Activated CD4-positive, alpha-beta T cell treated with anti-CD3 and anti-CD28 coated beads, Interleukin-2, amount 50 U/mL, for 16 hours (primary cell): ENCODE results near the gene MRGPRX4.
"Not testable (repeated sequence)": the region's sequence is repeated elsewhere in the genome, so short reads cannot be mapped to it uniquely, and the experiment has no call there.

Experiments used
- DNase-seq: peaks from one replicate; pipeline ENCODE4 v3.0.0-alpha.2; 2020

Gene MRGPRX4

GRCh38 chr11:18172666-18173065, at the start of gene MRGPRX4:
Gene MRGPRX4 (plus strand): TSS chr11:18172837. CDS start chr11:18173257, 420 bp downstream.
- DNase-seq, result no peak

GRCh38 chr11:18131115-18131514, 41.5 kb upstream of the MRGPRX4 start:
- DNase-seq, result not testable (repeated sequence)

DNA sequence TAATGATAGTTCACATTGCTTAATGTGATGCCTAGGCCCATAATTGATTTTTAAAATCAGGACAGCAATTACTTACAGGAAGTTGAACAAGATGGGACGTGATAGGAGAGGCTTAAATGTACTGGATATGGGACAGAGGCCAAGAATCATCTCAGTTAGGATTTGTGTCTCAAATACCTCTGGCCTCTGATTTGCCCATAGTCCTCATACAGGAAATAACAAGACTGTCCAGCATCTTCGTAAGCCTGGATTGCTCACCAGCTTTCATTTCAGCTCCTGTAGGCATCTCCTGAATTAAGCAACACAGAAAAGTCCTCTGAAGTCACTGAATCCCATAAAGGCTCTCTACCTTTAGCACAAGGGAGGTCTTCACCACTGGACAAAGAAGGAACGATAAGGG, 40.3 kb upstream of the MRGPRX4 start, which contains the start of gene MRGPRX3:
Gene MRGPRX3, plus strand, starts transcription at position 231 of the 400 bp plus-strand sequence. CDS start 4,632 bp downstream, outside the sequence.
- no peak for DNase-seq

DNA sequence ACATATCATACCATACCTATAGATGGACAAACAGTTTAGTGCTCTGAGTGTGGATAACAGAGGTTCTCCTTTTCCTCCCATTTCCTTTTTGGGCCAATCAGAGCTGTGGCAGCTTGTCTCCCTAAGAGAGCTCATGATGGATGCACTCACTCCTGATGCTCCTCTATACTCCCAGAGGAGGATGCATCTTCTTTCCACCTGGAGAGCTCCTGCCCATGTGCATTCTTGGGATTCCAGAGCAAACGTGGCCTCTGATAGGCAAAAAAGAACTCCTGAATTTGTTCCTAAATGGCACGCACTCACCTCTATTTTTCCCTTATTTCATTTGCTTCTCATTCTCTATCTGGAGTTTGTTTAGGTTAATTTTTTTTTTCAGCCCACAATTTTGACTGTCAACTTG, 37.3 kb upstream of the MRGPRX4 start:
- DNase-seq, result no peak

- DNase-seq, result no peak
Observed at GRCh38 chr11:18137186-18137800, 35.3 kb upstream of the MRGPRX4 start.

DNA sequence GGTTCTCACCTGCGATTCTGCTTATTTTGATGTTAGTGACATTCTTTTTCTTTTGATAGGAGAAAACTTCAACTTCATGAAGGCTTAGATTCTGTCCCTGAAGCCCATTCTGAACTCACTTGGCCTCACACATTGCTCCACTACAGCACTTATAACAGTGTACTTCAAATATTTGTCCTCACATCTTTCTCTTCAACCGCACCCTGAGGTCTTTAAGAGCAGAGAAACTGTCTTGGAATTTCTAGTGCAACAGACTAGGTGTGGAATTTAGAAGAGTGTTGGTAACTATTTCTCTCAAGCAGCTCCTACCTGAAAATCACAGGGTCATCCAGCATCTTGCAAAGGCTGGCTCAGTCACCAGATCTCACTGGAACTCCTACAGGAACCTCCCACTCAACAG, 32.5 kb upstream of the MRGPRX4 start:
- DNase-seq, result no peak

- DNase-seq, result no peak
Observed at GRCh38 chr11:18144243-18144642, 28.4 kb upstream of the MRGPRX4 start.

- no peak for DNase-seq
Observed at GRCh38 chr11:18145025-18145424, 27.6 kb upstream of the MRGPRX4 start.

DNA sequence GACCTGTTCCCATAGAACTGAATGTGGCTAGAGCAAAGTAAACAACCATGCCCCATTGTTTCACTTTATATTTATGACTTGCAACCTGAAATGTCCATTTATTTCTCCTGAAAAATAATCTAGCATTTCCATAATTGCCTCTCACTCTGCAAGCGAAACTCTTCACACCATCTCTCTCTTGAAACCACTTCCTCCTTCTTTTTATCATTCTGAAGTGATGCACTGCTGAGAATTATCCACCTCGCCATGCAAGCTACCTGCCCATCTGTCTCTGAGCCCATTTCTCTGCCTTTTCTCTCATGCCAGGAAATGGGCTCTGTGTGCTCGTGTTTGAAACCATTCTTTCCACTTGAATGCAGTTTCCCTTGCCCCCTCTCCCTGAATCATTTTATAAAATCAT, 26.8 kb upstream of the MRGPRX4 start:
- no peak for DNase-seq

GRCh38 chr11:18151581-18151980, 21.1 kb upstream of the MRGPRX4 start:
- no peak for DNase-seq

DNA sequence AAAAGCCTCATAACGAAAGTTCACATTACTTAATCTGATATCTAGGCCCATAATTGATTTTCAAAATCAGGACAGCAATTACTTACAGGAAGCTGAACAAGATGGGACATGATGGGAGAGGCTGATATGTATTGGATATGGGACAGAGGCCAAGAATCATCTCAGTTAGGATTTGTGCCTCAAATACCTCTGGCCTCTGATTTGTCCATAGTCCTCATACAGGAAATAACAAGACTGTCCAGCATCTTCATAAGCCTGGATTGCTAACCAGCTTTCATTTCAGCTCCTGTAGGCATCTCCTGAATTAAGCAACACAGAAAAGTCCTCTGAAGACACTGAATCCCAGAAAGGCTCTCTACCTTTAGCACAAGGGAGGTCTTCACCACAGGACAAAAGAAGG, 4.3 kb upstream of the MRGPRX4 start:
- no peak for DNase-seq

GRCh38 chr11:18171377-18172000, 1.1 kb upstream of the MRGPRX4 start:
- DNase-seq, result no peak

- DNase-seq, result no peak
Observed at GRCh38 chr11:18173225-18173866, 709 bp downstream of the MRGPRX4 start.

GRCh38 chr11:18188796-18189195, 16.2 kb downstream of the MRGPRX4 start:
- DNase-seq, result no peak

- not testable (repeated sequence) for DNase-seq
Observed at GRCh38 chr11:18189476-18190245, 17.0 kb downstream of the MRGPRX4 start.

- DNase-seq, result no peak
Observed at GRCh38 chr11:18191376-18191775, 18.7 kb downstream of the MRGPRX4 start.

GRCh38 chr11:18193010-18193409, 20.4 kb downstream of the MRGPRX4 start:
- no peak for DNase-seq

GRCh38 chr11:18196532-18196931, 23.9 kb downstream of the MRGPRX4 start:
- DNase-seq, result no peak

- not testable (repeated sequence) for DNase-seq
Observed at GRCh38 chr11:18197738-18198137, 25.1 kb downstream of the MRGPRX4 start.

DNA sequence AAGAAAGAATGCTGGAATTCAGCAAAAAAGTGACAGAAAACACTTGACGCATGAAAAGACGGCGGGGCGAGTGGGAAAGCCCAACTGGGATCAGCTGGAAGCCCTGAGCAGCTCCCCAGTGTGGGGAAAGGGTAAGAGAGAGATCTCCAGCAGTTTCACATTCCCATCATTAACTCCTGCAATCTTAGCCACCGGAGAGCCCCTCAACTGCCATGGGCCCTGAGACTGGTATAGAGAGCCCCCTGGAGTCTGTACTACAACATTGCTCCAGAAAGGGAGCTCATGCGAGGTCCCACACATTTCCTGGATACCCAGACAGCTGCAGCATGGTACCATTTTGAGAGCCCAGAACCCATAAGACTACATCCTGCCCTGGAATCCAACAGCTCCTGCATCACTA, 31.1 kb downstream of the MRGPRX4 start:
- DNase-seq, result peak; percentile 19

DNA sequence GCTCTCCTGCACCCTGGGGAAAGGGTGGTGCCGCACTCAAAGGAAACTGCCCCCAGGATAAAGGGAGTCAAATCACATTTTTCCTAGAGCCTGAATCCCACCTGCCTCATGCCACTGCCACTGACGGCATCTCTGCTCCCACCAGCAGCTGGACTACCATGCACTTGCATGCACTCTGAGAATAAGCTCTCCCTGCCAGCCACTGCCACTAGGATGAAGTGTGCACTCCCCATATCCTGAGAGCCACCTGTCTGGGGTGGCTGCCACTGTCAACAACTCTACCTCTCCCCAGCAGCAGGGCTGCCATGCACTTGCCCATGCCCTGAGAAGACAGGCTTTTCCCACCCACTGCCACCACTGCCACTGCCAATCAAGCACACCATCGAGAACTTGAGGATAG, 31.6 kb downstream of the MRGPRX4 start:
- no peak for DNase-seq

DNA sequence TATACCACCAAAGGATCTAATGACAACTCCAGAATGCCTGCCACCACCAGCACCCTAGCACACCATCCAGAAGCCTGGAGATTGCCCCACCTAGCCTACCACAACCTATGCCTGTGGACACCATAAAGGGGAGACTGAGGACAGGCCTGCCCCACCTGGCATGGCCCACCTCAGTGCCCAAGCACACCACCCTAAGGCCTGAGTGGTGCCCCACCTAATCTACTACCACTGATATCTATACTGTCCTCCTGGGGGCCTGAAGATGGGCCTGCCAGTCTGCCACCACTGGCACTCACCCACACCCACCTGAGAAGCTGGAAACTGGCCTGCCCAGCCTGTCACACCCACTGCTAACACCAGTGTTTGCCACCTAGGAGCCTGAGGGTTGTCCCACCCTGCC, 32.1 kb downstream of the MRGPRX4 start:
- DNase-seq, result no peak

- DNase-seq, result no peak
Observed at GRCh38 chr11:18209058-18209457, 36.4 kb downstream of the MRGPRX4 start.
